Transverse colon (tissue), 4 donors: ENCODE results near the gene SLC9A1. TPM values are rescaled to one million over a fixed set of nuclear protein-coding genes. Genes with fewer than 3 reads are reported as not detected.

ENCODE experiments used
- DNase-seq: peaks from one replicate; pipeline ENCODE4 v3.0.0-alpha.2; 2019
- H3K27ac ChIP-seq, 4 donors: fragments of 200-600 bp; sonication (generic); 2 replicates each; pipeline ENCODE4 v1.5.1; 2016 to 2018; ENCODE audit warnings: inconsistent platforms in 4 of 4
- H3K27me3 ChIP-seq: fragments of 200-600 bp; sonication (generic); 2 replicates; pipeline ENCODE4 v1.5.1; 2017; ENCODE audit warnings: inconsistent platforms
- H3K36me3 ChIP-seq, 4 donors: fragments of 200-600 bp; sonication (generic); 2 replicates each; pipeline ENCODE4 v1.5.1; 2017 to 2019; ENCODE audit warnings: inconsistent platforms in 4 of 4
- H3K4me1 ChIP-seq, 4 donors: fragments of 200-600 bp; sonication (generic); 2 replicates each; pipeline ENCODE4 v1.5.1; 2017 to 2020; ENCODE audit warnings: inconsistent platforms in 4 of 4
- H3K4me3 ChIP-seq, 4 donors: fragments of 200-600 bp; sonication (generic); 1 replicate in 1 of 4; 2 replicates in 3 of 4; pipeline versions ENCODE4 v1.5.1 to v1.6.1; 2017 to 2019; ENCODE audit warnings: inconsistent platforms in 4 of 4
- H3K9me3 ChIP-seq, 2 donors: fragments of 200-600 bp; sonication (generic); 2 replicates each; pipeline ENCODE4 v1.5.1; 2017 to 2019; ENCODE audit warnings: inconsistent platforms in 2 of 2
- EP300 ChIP-seq: sonication (generic); formaldehyde crosslinking; IDR thresholded peaks from one replicate; pipeline ENCODE4 v1.6.1; 2017; ENCODE audit warnings: antibody characterized with exemption, low read depth
- POLR2A ChIP-seq: fragments of 450-650 bp; IDR thresholded peaks from one replicate; pipeline ENCODE4 v1.6.1; 2016; ENCODE audit warnings: antibody characterized with exemption, mild to moderate bottlenecking, moderate library complexity
- POLR2AphosphoS5 ChIP-seq, 3 donors: sonication (generic); formaldehyde crosslinking; IDR thresholded peaks; one replicate each; pipeline ENCODE4 v1.6.1; 2016; ENCODE audit warnings: antibody characterized with exemption in 3 of 3
- WGBS, 2 donors: methylation state at CpG; one replicate each; pipeline ENCODE4 v1.1.5; 2018; ENCODE audit warnings: low coverage in 1 of 2; 5-methylcytosine and 5-hydroxymethylcytosine counted together
- in situ Hi-C, 4 donors: fragments of 200-750 bp; cut with MboI; loops; one replicate each; pipeline versions ENCODE4 v1.15.0 to v1.15.1; 2017; ENCODE audit warnings: low sequenced_read_pairs in 3 of 4, low pct_ligation_motif_present in 1 of 4, low pct_unique_long_range_greater_than_20kb in 1 of 4
- intact Hi-C: fragments of 100-400 bp; cut with DNase I; formaldehyde crosslinking; loops from one replicate; pipeline ENCODE4 v1.15.1; 2023; ENCODE audit warnings: low total_unique reads
- total RNA-seq, 4 donors: library from RNA; depleted of rRNA; stranded (reverse); fragments of >200 nt; gene quantifications; one replicate each; pipeline ENCODE4 v1.1.0, GENCODE V29; 2016
- TF ChIP-seq, protein P1 (sequence below), 5 experiments: fragments of 200-600 bp in 3 of 5; fragments of 450-650 bp in 2 of 5; sonication (generic) in 3 of 5; IDR thresholded peaks; 1 replicate in 2 of 5; 2 replicates in 3 of 5; pipeline ENCODE4 v1.5.1; 2016 to 2017; ENCODE audit warnings: antibody characterized with exemption in 5 of 5, inconsistent platforms in 3 of 5, mild to moderate bottlenecking in 2 of 5, moderate library complexity in 1 of 5

Gene SLC9A1
- total RNA-seq, 4 donors from 2014 or later = 17.9 to 140 (median 101) TPM

DNA sequence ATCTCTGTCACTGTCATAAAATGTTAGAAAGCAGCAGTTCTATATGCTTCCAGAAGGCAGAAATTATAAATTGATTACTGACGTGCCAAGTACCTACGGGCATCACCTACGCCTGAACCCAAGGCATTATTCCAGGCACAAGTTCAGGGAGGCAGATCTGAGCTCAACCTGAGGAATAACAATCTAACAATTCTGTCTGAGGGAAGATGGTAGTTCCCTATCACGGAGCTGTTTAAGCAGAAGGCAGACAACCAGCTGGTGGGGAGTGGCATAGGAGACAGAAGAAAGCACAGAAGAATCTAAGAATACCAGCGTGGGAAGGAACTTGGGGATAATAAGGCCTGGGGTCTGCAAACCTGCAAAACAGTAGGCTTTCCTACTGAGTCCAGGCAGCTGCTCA is 40.4 kb downstream of the SLC9A1 start:
- Histone ChIP-seq H3K27me3 (no peaks in the 10 kb centered on the region), H3K4me3 (no peak overlapping the region), H3K27ac (peak overlapping the region; percentile 75 to 88 (median 80)), H3K36me3 (peaks cover 0 to 8% (median 0%) of the 10 kb centered on the region in 4 donors), H3K9me3 (no peaks in the 10 kb centered on the region), H3K4me1 (peaks cover 40 to 80% (median 54%) of the 10 kb centered on the region in 4 donors)
- TF ChIP-seq EP300 (no peak), POLR2A (no peak), POLR2AphosphoS5 (IDR thresholded peaks at IDR 0.05) (no peak)
- TF ChIP-seq, protein P1, sequence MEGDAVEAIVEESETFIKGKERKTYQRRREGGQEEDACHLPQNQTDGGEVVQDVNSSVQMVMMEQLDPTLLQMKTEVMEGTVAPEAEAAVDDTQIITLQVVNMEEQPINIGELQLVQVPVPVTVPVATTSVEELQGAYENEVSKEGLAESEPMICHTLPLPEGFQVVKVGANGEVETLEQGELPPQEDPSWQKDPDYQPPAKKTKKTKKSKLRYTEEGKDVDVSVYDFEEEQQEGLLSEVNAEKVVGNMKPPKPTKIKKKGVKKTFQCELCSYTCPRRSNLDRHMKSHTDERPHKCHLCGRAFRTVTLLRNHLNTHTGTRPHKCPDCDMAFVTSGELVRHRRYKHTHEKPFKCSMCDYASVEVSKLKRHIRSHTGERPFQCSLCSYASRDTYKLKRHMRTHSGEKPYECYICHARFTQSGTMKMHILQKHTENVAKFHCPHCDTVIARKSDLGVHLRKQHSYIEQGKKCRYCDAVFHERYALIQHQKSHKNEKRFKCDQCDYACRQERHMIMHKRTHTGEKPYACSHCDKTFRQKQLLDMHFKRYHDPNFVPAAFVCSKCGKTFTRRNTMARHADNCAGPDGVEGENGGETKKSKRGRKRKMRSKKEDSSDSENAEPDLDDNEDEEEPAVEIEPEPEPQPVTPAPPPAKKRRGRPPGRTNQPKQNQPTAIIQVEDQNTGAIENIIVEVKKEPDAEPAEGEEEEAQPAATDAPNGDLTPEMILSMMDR (IDR thresholded peaks at IDR 0.05) = no peak
- WGBS, 2 donors = 78 to 93% methylated on average over 4 to 5 of the region's 5 CpGs
- in situ Hi-C loops = loop anchor here in 2 of 4 donors (5.0 to 25.0 kb wide), 2 partner anchors 168 to 173 kb away; no protein-coding TSS in a partner anchor
- intact Hi-C loops = no loop called here
- no peak for DNase-seq

DNA sequence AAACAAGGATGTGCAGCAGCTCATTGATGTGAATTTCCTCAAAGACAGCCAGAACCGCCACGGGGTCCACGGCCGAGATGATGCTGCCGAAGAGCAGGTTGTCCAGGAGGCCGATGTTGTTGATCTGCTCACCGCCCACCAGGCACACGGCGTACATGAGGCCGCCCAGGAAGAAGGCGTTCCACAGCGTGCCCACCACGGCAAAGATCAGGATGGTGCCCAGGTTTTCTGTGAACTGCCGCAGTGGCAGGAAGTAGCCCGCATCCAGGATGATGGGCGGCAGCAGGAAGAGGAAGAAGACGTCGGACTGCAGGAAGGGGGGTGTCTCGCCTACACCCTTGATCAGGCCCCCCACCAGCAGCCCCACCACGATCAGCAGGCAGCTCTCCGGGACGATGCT is 41.1 kb downstream of the SLC9A1 start:
- H3K4me1 ChIP-seq = peaks cover 36 to 74% (median 50%) of the 10 kb centered on the region in 4 donors
- DNase-seq = no peak
- 88 to 93% methylated on average over 5 to 22 of the region's 22 CpGs for WGBS, 2 donors

DNA sequence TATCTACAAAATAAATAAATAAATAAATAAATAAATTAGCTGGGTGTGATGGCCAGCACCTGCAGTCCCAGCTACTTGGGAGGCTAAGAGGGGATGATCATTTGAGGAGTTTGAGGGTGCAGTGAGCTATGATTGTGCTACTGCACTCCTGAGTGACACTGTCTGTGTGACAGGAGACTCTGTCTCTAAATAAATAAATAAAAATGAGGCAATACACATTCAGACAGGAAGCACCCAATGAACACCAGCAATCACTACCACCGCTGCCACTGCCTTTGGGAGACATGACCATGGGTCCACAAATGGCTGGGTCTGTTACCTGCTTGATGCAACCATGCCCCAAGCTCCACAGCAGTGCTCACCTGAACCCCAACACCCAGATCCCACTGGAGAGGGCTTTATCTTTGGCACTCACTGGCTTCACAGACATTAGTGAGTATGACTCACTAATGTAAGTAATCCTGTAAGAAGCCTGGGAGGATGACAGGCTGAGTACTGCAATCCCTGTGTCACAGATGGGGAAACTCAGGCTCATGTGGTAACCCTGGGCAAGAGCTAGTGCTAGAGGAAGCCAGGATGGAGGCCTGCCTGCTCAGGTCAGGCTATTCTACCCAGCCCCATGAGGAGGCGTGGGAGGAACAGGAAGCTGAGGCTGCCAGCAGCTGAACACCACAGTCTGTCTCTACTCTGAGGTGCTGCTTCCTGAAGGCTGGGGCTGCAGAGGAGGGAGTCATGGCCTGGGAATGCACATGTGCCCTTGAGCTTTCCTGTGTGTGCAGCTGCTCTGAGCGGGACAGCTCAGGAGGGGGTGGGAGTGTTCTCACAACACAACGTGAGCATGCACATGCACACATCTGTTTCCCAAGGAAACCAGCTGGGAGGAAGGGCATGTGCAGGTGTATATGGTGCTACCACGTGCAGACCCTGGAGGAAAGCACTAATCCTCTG is 43.0 kb downstream of the SLC9A1 start:
- Histone ChIP-seq H3K4me3 (no peak overlapping the region), H3K27me3 (no peaks in the 10 kb centered on the region), H3K27ac (peak overlapping the region; percentile 43 to 69 (median 66)), H3K4me1 (peaks cover 23 to 57% (median 32%) of the 10 kb centered on the region in 4 donors), H3K9me3 (no peaks in the 10 kb centered on the region), H3K36me3 (peaks cover 0 to 8% (median 0%) of the 10 kb centered on the region in 4 donors)
- intact Hi-C loops = no loop called here
- TF ChIP-seq, protein P1 (IDR thresholded peaks at IDR 0.05) = peak in 4 of 5 experiments; percentile 23 to 67 (median 44)
- TF ChIP-seq POLR2A (no peak), EP300 (no peak), POLR2AphosphoS5 (IDR thresholded peaks at IDR 0.05) (peak; percentile 54 to 58 (median 58))
- DNase-seq = peak; percentile 80
- in situ Hi-C loops = loop anchor here in 2 of 4 donors (5.0 to 25.0 kb wide), 2 partner anchors 170 to 175 kb away; no protein-coding TSS in a partner anchor
- WGBS, 2 donors = 32% methylated on average over 5 of the region's 5 CpGs; no CpG with 5 or more reads in 1 of the 2 donors

More for the DNA sequence above, 41.1 kb downstream of the SLC9A1 start:
- in situ Hi-C loops = loop anchor here in 2 of 4 donors (5.0 to 25.0 kb wide), 2 partner anchors 168 to 173 kb away; no protein-coding TSS in a partner anchor
- Histone ChIP-seq H3K27ac (no peak overlapping the region), H3K4me3 (no peak overlapping the region), H3K9me3 (no peaks in the 10 kb centered on the region), H3K36me3 (peaks cover 0 to 8% (median 0%) of the 10 kb centered on the region in 4 donors), H3K27me3 (no peaks in the 10 kb centered on the region)
- no peak for TF ChIP-seq EP300
- TF ChIP-seq, protein P1 (IDR thresholded peaks at IDR 0.05) = no peak
- no peak for TF ChIP-seq POLR2A
- no peak for TF ChIP-seq POLR2AphosphoS5 (IDR thresholded peaks at IDR 0.05)
- intact Hi-C loops = no loop called here
